ENCODE results near the gene CCDC88A. TPM values are rescaled to one million over a fixed set of nuclear protein-coding genes. Genes with fewer than 3 reads are reported as not detected.

CCDC88A gene
- total RNA-seq, 4 donors from 2014 or later, result 5.5 to 23.8 (median 17.3) TPM

GRCh38 chr2:55430211-55430975 is 10.7 kb upstream of the CCDC88A start:
- DNase-seq, result no peak
- H3K9me3 ChIP-seq, result no peaks in the 10 kb centered on the region
- H3K4me1 ChIP-seq, result no peaks in the 10 kb centered on the region
- no peaks in the 10 kb centered on the region for H3K27me3 ChIP-seq
- intact Hi-C loops (cut with DNase I), result no loop called here
- no peak overlapping the region for H3K27ac ChIP-seq
- H3K4me3 ChIP-seq, result no peak overlapping the region
- WGBS, 2 donors, result 69 to 78% methylated on average over 3 of the region's 3 CpGs
- TF ChIP-seq, protein P1, sequence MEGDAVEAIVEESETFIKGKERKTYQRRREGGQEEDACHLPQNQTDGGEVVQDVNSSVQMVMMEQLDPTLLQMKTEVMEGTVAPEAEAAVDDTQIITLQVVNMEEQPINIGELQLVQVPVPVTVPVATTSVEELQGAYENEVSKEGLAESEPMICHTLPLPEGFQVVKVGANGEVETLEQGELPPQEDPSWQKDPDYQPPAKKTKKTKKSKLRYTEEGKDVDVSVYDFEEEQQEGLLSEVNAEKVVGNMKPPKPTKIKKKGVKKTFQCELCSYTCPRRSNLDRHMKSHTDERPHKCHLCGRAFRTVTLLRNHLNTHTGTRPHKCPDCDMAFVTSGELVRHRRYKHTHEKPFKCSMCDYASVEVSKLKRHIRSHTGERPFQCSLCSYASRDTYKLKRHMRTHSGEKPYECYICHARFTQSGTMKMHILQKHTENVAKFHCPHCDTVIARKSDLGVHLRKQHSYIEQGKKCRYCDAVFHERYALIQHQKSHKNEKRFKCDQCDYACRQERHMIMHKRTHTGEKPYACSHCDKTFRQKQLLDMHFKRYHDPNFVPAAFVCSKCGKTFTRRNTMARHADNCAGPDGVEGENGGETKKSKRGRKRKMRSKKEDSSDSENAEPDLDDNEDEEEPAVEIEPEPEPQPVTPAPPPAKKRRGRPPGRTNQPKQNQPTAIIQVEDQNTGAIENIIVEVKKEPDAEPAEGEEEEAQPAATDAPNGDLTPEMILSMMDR (IDR thresholded peaks at IDR 0.05), result no peak
- TF ChIP-seq POLR2A (IDR thresholded peaks at IDR 0.05), result no peak
- H3K36me3 ChIP-seq, result no peaks in the 10 kb centered on the region

GRCh38 chr2:55428258-55428657 is 8.6 kb upstream of the CCDC88A start:
- no peak overlapping the region for H3K27ac ChIP-seq
- intact Hi-C loops (cut with DNase I), result no loop called here
- no peaks in the 10 kb centered on the region for H3K36me3 ChIP-seq
- no peaks in the 10 kb centered on the region for H3K4me1 ChIP-seq
- H3K27me3 ChIP-seq, result no peaks in the 10 kb centered on the region
- WGBS, 2 donors, result 71 to 77% methylated on average over 3 of the region's 3 CpGs
- no peak overlapping the region for H3K4me3 ChIP-seq
- H3K9me3 ChIP-seq, result no peaks in the 10 kb centered on the region
- TF ChIP-seq, protein P1 (IDR thresholded peaks at IDR 0.05), result no peak
- TF ChIP-seq POLR2A (IDR thresholded peaks at IDR 0.05), result no peak
- no peak for DNase-seq

DNA sequence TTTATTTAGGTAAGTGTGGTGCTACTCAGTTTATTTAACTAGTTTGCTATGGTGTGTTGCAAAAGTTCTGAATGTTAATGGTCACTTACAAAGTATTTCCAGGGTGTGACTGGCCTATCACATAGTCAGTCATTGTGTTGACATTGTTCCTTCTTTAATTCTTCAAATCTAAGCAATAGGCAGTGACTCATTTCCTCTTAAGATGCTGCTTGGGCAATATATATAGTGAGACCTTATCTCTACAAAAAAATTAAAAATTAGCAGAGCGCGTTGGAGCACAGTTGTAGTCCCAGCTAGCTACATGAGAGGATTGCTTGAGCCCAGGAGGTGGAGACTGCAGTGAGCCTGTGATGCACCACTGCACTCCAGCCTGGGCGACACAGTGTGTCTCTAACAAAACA is 5.8 kb upstream of the CCDC88A start:
- intact Hi-C loops (cut with DNase I), result no loop called here
- no peak for DNase-seq

GRCh38 chr2:55422876-55423665 is 3.4 kb upstream of the CCDC88A start:
- Histone ChIP-seq H3K27me3 (no peaks in the 10 kb centered on the region), H3K36me3 (no peaks in the 10 kb centered on the region), H3K27ac (no peak overlapping the region), H3K9me3 (no peaks in the 10 kb centered on the region), H3K4me1 (peaks cover 0 to 25% (median 0%) of the 10 kb centered on the region in 3 donors), H3K4me3 (no peak overlapping the region)
- WGBS, 2 donors, result 60 to 76% methylated on average over 4 of the region's 4 CpGs
- no peak for TF ChIP-seq POLR2A (IDR thresholded peaks at IDR 0.05)
- DNase-seq, result no peak
- intact Hi-C loops (cut with DNase I), result no loop called here

More for the DNA sequence above, 5.8 kb upstream of the CCDC88A start:
- Histone ChIP-seq H3K36me3 (no peaks in the 10 kb centered on the region), H3K9me3 (no peaks in the 10 kb centered on the region), H3K4me1 (peaks cover 0 to 7% (median 0%) of the 10 kb centered on the region in 3 donors), H3K27ac (no peak overlapping the region), H3K4me3 (no peak overlapping the region), H3K27me3 (no peaks in the 10 kb centered on the region)
- WGBS, 2 donors, result 51 to 53% methylated on average over 3 of the region's 3 CpGs
- TF ChIP-seq, protein P1 (IDR thresholded peaks at IDR 0.05), result no peak
- no peak for TF ChIP-seq POLR2A (IDR thresholded peaks at IDR 0.05)

GRCh38 chr2:55421326-55421725 is 1.7 kb upstream of the CCDC88A start:
- no peak for TF ChIP-seq POLR2A (IDR thresholded peaks at IDR 0.05)
- TF ChIP-seq, protein P1 (IDR thresholded peaks at IDR 0.05), result no peak
- intact Hi-C loops (cut with DNase I), result no loop called here
- DNase-seq, result no peak
- H3K4me3 ChIP-seq, result no peak overlapping the region
- H3K4me1 ChIP-seq, result peaks cover 0 to 38% (median 0%) of the 10 kb centered on the region in 3 donors
- no peaks in the 10 kb centered on the region for H3K27me3 ChIP-seq
- no peak overlapping the region for H3K27ac ChIP-seq
- no peaks in the 10 kb centered on the region for H3K36me3 ChIP-seq
- WGBS, 2 donors, result 95 to 98% methylated on average over 5 of the region's 5 CpGs
- no peaks in the 10 kb centered on the region for H3K9me3 ChIP-seq

Data from esophagus squamous epithelium (tissue), 5 donors.